A673 (cell line): ENCODE results near the gene TPM4. TPM values are rescaled to one million over a fixed set of nuclear protein-coding genes. Genes with fewer than 3 reads are reported as not detected.

Experiments
- BruUV-seq: library from RNA; stranded (reverse); fragments of 400-500 nt; replicated peaks from 2 replicates; lab custom pipeline; 2021; lab: Mats Ljungman, UMichigan
- CTCF ChIA-PET: fragments of 300-600 bp; sonication (Branson Sonifier 250); formaldehyde crosslinking; loops from one replicate; lab custom pipeline; 2022; ENCODE audit warnings: antibody characterized with exemption; lab: Charles Lee
- POLR2A ChIA-PET: fragments of 300-600 bp; sonication (Branson Sonifier 250); formaldehyde crosslinking; loops from one replicate; lab custom pipeline; 2022; ENCODE audit warnings: antibody characterized with exemption; ENCODE audit not compliant: low non-redundant PET; lab: Charles Lee
- DNase-seq: peaks from one replicate; pipeline ENCODE4 v3.0.0-alpha.2; 2015; ENCODE audit warnings: low spot score
- H3K27ac ChIP-seq: fragments of 200-600 bp; sonication (generic); 2 replicates; pipeline ENCODE4 v1.5.1; 2016; ENCODE audit warnings: mixed run types, low read depth, mild to moderate bottlenecking, mixed read lengths, antibody characterized with exemption, low read length; ENCODE audit not compliant: poor library complexity, severe bottlenecking
- H3K27me3 ChIP-seq: fragments of 200-600 bp; sonication (generic); replicated peaks from 2 replicates; pipeline ENCODE4 v1.6.1; 2017; ENCODE audit warnings: mixed run types, low read depth, mild to moderate bottlenecking, mixed read lengths, antibody characterized with exemption, low read length; ENCODE audit not compliant: insufficient read depth, poor library complexity
- H3K36me3 ChIP-seq: fragments of 200-600 bp; sonication (generic); 2 replicates; pipeline ENCODE4 v1.6.1; 2016; ENCODE audit warnings: mixed run types, mild to moderate bottlenecking, mixed read lengths, antibody characterized with exemption, low read length; ENCODE audit not compliant: insufficient read depth, poor library complexity, severe bottlenecking
- H3K4me1 ChIP-seq: fragments of 200-600 bp; sonication (generic); 2 replicates; pipeline ENCODE4 v1.6.1; 2017; ENCODE audit warnings: mixed run types, mild to moderate bottlenecking, mixed read lengths, antibody characterized with exemption, low read length; ENCODE audit not compliant: insufficient read depth, poor library complexity, severe bottlenecking
- H3K4me3 ChIP-seq: fragments of 200-600 bp; sonication (generic); 2 replicates; pipeline ENCODE4 v1.5.1; 2016; ENCODE audit warnings: low read depth, mixed run types, mild to moderate bottlenecking, mixed read lengths, low read length; ENCODE audit not compliant: poor library complexity, severe bottlenecking
- H3K9me3 ChIP-seq: fragments of 200-600 bp; sonication (generic); 2 replicates; pipeline ENCODE4 v1.6.1; 2016; ENCODE audit warnings: mixed run types, low read depth, mild to moderate bottlenecking, mixed read lengths, antibody characterized with exemption, low read length; ENCODE audit not compliant: poor library complexity, severe bottlenecking
- CTCF ChIP-seq: fragments of 300-800, 200-600 bp; sonication (generic); conservative IDR thresholded peaks from 2 replicates; pipeline ENCODE4 v1.5.1; 2017; ENCODE audit warnings: low read depth, mild to moderate bottlenecking, antibody characterized with exemption, low read length, moderate library complexity, mixed read lengths
- EZH2 ChIP-seq: fragments of 200-600 bp; sonication (generic); IDR thresholded peaks from 2 replicates; pipeline ENCODE4 v1.6.1; 2017; ENCODE audit warnings: borderline replicate concordance, low read depth, mild to moderate bottlenecking, mixed read lengths, antibody characterized with exemption, low read length; ENCODE audit not compliant: poor library complexity, severe bottlenecking
- intact Hi-C: fragments of 100-400 bp; cut with micrococcal nuclease; formaldehyde crosslinking; loops from one replicate; pipeline ENCODE4 v1.10.0; 2022; ENCODE audit not compliant: unreplicated experiment
- total RNA-seq: library from RNA; stranded (reverse); gene quantifications from 2 replicates; pipeline ENCODE4 v1.2.3, GENCODE V29; 2021

TPM4 gene
- total RNA-seq, 1 experiment from 2014 or later: 476 TPM

- DNase-seq: no peak
- peaks cover 17% of the 10 kb centered on the region for H3K4me1 ChIP-seq
- intact Hi-C loops: no loop called here
- TSS peak; percentile 14 for BruUV-seq
- peaks cover 4% of the 10 kb centered on the region for H3K36me3 ChIP-seq
- H3K9me3 ChIP-seq: no peaks in the 10 kb centered on the region
- CTCF ChIA-PET: interaction anchor here (0.6 to 0.8 kb wide), 3 partner anchors 13 to 639 kb away, joined by 3 to 8 read pairs (median 7); no protein-coding TSS in a partner anchor
- H3K27me3 ChIP-seq: no peaks in the 10 kb centered on the region
- POLR2A ChIA-PET: no interaction called here
- no peak for TF ChIP-seq CTCF
- TF ChIP-seq EZH2: no peak
- H3K27ac ChIP-seq: peak overlapping the region; percentile 100
- peak overlapping the region; percentile 93 for H3K4me3 ChIP-seq
Measured at GRCh38 chr19:16075430-16076153, 703 bp upstream of the TPM4 start.

GRCh38 chr19:16076958-16077611, 790 bp downstream of the TPM4 start:
- BruUV-seq: no TSS peak
- H3K4me3 ChIP-seq: peak overlapping the region; percentile 93
- no peak for TF ChIP-seq EZH2
- no peak for TF ChIP-seq CTCF
- peak overlapping the region; percentile 100 for H3K27ac ChIP-seq
- CTCF ChIA-PET: no interaction called here
- no peaks in the 10 kb centered on the region for H3K9me3 ChIP-seq
- POLR2A ChIA-PET: no interaction called here
- no peaks in the 10 kb centered on the region for H3K27me3 ChIP-seq
- DNase-seq: peak; percentile 72
- intact Hi-C loops: loop anchor here (1.0 kb wide), 1 partner anchor 34 kb away; the partner anchor contains the start of gene RAB8A
- H3K36me3 ChIP-seq: peaks cover 19% of the 10 kb centered on the region
- H3K4me1 ChIP-seq: peaks cover 20% of the 10 kb centered on the region

GRCh38 chr19:16077984-16078758, 1.9 kb downstream of the TPM4 start:
- peak; percentile 71 for DNase-seq
- intact Hi-C loops: loop anchor here (1.0 kb wide), 1 partner anchor 33 kb away; the partner anchor contains the start of gene RAB8A

More at GRCh38 chr19:16077984-16078758, 1.9 kb downstream of the TPM4 start:
- Histone ChIP-seq H3K9me3 (no peaks in the 10 kb centered on the region), H3K36me3 (peaks cover 30% of the 10 kb centered on the region), H3K4me1 (peaks cover 20% of the 10 kb centered on the region), H3K27ac (peak overlapping the region; percentile 100), H3K4me3 (peak overlapping the region; percentile 93), H3K27me3 (no peaks in the 10 kb centered on the region)
- TSS peak; percentile 93 for BruUV-seq
- TF ChIP-seq CTCF (no peak), EZH2 (no peak)
- CTCF ChIA-PET: interaction anchor here (1.5 kb wide), 1 partner anchor 33 kb away, joined by 3 read pairs; no protein-coding TSS in a partner anchor
- POLR2A ChIA-PET: interaction anchor here (0.6 to 0.7 kb wide), 2 partner anchors 585 to 1960 kb away, joined by 4 to 8 read pairs; no protein-coding TSS in a partner anchor
